GM18505 (cell line): ENCODE data around the gene FAM120B.

Experiments used
- ATAC-seq: cut with Tn5 transposase; IDR thresholded peaks from one replicate; pipeline ENCODE4 v1.9.1; 2021; ENCODE audit not compliant: unreplicated experiment
- POLR2A ChIP-seq: IDR thresholded peaks from 4 replicates; pipeline ENCODE4 v1.6.1; 2011; ENCODE audit warnings: borderline replicate concordance; ENCODE audit not compliant: insufficient read depth, insufficient read length; ENCODE audit errors: extremely low read depth

The FAM120B gene

DNA sequence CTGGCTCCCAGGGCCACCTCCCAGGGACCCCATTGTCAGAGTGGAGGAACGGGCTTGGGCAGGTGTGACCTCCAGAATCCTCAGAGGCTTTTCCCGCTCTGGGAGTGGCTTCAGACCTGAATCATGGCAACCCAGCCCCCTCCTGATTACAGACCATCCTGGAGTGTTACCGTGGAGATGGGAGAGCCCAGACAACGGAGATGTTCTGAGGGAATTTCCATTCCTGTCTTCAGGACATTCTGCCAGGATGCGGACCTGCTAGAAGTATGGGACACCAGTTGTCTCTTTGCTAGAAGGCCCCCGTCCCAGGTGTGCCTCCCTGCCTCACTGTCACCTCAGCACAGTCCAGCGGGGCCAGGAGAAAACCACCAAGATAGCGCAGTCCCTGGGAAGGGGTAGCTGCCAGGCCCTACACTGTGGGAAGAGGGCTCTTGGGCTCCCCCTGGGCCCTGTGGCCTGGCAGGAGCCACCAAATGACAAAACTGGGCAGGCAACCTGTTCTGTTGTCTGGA, 136.6 kb downstream of the FAM120B start:
- ATAC-seq = no peak
- no peak for TF ChIP-seq POLR2A

DNA sequence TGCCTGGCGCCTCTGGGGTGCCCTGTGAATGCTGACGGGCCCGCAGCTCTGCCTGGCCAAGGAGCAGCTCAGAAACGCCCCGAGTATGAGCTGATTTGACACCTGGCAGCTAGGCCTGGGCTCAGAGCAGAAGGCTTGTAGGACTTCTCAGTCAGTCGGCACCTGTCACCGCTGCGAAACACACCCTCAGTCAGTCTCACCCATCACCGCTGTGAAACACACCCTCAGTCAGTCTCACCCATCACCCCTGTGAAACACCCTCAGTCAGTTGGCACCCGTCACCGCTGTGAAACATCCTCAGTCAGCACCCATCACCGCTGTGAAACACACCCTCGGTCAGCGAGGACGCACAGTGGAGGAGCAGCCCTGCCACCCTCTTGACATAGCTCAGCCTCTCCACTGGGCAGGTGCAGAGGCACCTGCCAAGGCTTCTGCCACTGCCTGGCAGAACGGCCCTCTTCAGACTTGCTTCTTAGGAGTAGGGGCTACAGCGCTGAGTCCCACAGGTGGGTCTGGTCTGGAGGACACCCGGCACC, 137.6 kb downstream of the FAM120B start:
- no peak for ATAC-seq
- no peak for TF ChIP-seq POLR2A

DNA sequence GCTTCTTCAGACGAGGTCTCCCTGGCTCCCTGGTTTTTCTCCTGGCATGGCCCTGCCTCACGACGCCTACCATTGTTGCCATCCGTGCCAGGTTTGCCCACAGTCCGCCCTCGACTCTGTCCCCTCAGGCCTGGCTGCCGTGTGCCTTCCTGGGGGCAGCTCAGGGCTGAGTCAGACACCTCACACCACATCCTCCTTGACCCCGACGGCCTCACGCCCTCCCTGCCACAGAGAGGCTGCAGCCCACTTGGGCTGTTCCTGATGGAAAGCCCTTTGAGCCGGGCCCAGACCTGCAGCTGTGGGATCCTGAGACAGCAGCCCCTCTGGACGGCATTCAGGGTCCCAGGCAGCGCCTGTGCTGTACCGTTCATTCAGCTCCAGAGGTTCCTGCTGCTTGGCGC, 138.3 kb downstream of the FAM120B start:
- TF ChIP-seq POLR2A = no peak
- ATAC-seq = no peak

DNA sequence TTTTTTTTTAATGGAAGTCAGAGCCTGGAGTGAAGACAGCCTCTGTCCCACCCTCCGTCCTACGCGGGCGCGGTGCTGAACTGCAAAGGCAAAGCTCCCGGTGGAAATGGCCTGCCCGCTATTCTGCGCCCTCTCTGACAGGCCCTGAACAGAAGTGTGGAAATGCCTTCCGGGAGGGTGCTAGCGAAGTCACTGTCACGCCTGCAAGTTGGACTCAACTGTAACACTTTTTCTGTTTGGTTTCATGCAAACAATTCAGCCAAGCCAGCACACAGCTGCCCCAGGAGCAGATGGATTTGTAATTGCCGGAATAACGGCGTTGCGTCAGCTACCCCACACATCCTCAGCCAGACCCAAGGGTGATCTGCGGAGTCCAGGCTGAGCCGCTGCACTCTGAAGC, 138.9 kb downstream of the FAM120B start:
- TF ChIP-seq POLR2A = no peak
- ATAC-seq = no peak

DNA sequence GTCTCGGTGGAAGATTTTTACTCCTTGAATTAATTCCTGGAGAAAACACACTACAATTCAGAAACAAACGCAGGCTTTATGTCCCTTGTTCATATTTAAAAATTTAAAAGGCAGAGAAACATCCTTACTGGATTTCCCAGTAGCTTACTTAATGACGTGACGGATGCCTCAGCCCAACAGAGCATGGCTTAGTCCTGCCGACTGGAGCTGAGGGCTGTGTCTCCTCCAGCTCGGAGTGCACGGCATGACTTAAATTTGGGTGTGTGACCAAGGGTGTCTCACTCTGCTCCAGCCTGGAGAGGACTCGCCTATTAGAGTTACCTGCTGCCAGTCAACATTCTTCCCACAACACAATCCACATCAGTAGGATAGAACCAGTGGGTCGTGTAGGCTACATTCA, 139.4 kb downstream of the FAM120B start:
- no peak for ATAC-seq
- no peak for TF ChIP-seq POLR2A

DNA sequence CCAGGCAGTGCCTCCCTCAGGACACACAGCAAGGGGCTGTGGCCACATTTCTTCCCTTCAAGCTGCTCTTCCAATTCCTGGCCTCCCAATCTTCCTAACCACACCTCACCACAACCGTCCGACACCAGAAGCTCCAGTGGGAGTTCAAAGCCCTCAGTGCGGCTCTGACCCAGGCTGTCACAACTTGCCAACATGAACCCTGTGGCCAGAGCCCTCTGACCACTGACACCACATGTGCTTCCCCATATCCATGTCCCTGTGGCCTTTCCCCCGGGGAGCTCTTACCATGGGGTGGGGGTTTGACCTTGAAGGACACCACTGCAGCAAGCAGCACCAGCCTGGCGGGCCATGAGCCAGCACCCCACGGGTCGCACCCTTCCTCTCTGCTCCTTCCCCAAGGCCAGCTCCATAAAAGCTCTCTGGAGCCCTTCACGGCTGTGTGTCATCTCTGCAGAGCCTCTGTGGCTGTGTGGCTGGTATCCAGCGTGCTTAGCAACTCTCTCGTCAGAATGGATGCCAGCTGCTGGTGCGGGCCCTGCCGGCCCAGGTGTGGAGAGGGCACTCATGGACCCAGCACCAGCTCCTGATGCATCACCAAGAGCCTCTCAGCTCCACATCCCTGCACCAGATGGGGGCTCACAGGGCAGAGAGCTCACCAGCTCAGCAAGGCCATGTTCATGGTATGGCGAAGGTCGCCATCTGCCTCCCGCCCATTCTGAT, 140.4 kb downstream of the FAM120B start:
- TF ChIP-seq POLR2A = no peak

DNA sequence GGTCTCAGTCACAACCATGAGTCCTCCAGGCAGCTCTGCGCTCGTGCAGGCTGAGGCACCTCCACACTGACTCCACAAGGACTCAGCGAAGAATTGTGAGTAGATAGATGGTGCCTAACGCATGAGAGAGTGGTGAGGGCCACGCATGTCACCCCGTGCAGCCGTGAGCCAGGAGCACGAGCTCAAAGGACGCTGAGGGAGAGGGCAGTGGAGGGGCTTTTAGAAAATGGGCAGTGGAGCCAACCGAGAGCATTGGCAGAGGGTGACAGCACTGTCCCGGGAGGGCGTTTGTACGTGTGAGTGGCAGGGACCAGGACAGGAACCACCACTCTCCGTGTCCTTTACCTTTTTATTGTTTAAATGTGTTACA, 141.0 kb downstream of the FAM120B start:
- TF ChIP-seq POLR2A = no peak
- no peak for ATAC-seq

More for the DNA sequence above, 140.4 kb downstream of the FAM120B start:
- ATAC-seq = no peak

DNA sequence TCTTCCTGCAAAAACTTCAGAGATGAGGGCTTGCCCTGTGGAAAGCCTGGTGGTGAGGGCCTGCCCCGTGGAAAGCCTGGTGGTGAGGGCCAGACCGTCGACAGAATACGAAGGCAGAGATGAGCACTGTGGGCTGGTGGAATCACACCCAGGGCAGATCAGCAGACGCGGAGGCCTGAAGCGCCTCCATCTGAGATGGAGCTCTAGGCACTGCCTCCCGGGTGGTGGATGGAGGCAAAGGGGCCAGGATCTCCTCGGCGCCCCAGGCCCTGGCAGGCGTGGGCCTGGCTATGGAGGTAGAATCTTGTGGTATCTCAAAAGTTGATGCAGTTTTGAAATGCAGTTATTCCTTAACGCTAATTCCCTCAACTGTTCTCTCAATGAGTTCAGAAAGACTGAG, 141.8 kb downstream of the FAM120B start:
- no peak for ATAC-seq
- no peak for TF ChIP-seq POLR2A

DNA sequence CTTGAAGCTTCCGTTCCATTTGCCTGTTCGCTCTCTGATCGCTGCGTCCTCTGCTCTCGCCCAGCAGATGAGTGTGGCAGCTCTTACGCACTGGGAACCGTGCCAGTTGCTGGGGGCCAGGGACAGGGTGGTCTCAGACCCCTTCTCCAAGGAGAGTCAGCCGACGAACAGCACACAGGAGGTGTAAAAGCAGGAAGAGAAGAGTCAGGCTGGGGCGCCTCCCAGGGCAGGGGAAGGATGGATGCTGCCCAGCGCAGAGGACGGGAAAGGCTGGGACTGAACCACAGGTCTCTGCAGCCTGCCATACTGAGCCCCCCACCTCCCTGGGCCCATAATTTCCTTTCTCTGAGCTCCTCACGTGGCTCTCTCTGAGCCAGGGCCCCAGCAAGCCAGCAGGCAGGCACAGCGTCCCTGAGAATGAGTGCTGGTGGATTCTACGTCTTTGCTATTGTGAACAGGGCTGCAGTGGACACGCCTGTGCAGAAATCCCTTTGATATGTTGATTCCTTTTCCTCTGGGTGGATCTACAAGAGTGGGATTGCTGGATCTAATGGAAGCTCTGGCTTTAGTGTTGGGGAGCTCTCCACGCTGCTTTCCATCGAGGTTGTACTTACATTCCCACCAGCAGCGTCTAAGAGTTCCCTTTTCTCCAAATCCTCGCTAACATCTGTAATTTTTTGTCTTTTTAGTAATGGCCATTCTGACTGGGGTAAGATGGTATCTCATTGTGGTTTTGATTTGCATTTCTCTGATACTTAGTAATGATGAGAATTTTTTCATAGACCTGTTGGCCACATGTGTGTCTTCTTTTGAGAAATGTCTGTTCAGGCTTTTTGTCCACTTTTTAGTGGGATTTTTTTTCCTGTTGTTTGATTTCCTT, 142.4 kb downstream of the FAM120B start:
- no peak for TF ChIP-seq POLR2A
- no peak for ATAC-seq

DNA sequence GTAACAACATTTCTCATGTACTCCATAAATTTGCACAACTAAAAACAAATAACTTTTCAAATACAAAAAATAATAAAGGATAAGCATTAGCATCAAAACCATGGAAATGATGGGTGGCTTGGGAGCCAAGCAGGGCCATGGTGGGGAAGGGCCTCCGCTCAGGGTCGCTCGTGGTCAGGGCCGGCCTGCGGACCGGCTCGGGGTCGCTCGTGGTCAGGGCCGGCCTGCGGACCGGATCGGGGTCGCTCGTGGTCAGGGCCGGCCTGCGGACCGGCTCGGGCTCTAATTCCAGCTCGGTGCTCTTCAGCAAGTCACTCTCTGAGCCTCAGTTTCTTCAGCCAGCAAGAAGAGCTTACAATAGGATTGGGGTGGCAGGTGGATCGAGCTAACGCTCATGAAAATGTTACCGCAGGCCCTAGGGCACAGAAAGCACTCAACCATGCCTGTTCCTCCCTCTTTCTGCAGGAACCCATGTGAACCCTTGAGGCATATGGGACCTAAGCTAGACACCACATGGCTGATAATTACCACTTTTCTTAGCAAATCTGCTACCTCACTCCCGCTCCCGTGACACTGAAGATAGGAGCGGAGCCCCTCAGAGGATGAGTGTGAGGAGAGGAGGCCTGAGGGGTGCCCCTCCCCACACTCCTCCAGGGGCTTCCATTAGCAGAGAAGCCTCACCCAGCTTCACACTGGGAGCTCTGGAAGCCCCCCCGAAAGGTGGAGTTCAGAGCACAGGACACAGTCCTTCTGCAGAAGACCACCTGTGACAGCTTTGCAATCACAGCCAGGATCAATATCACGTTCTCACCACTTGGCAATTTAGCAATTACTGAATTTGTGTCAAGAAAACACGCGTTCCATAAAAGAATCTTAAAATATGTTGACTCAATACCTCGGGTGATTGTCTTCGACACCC, 143.5 kb downstream of the FAM120B start:
- ATAC-seq = no peak
- no peak for TF ChIP-seq POLR2A

DNA sequence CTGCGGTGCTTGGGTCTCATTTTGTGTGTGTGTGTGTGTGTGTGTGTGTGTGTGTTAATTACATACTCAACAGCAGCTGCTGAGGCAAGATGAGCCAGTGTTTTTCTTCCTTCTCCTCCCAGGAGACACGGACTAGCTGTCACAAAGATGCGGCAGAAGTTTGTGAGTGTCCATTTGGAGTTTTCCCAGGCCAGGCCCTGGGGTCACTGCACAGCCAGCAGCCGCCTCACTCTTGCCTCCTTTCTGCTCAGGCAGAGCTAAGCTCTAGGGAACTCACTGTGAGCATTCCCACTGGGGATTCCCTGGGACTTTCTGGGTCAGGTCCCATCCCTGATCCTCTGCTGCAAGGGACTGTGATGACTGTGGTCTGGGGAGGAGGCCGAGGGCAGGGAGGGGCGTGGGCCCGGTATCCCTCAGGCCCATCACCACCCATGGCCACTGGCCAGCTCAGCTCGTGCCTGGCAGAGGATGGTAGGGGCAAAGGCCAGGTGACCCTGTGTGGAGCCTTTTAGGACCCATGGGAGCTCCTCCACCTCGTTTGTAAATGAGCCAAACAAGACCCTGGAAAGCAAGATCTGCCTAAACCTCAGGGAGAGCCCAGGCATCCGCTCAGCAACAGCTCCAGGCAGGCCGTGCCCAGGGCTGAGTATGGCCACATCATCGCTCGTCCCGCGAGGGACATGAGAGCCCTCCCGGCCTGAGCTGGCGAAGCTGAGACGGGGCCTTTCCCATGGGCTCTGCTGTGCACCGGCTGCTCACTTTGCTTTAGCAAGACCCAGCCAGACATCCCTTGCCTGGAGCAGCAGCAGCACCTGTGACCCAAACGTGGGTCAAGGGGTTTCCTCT, 144.6 kb downstream of the FAM120B start:
- ATAC-seq = no peak
- no peak for TF ChIP-seq POLR2A

DNA sequence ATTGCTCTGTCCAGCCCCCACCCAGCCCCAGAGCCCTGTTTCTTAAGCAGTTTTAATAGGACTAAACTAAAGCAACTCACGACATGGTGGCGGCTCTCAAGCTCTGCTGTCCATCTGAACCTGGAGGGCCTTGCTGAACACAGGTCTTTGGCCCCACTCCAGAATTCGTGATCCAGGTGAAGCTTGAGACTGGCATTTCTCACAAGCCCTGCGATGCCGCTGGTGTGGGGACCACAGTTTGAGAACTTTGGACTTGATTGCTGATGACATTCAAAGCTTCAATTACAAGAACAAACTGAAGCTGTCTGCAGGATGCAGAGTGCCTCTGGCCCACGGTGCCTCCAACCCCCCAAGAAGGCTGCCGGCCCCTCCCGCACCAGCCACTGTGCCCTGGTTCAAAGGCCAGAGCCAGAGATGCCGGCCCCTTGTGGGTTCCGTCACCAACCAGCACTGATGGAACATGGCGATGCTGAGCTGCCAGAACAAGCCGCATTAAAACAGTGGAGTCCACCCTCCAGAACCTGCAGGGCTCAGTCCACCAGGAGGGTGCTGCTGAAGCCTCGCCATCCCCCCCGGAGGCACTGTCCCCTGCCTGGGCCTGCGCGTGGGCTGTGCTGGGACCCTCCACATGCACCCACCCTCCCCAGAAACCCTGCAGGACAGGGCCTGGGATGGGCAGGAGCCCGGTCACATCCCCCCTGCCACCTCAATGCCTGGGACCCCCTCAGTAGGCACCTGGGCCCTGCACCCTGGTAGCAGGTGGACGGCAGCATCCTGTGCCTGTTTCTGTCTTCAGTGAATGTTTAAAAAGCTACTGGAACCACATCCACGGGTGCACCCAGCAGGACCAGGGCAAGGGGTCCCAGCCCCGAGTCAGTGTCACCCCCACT, 145.4 kb downstream of the FAM120B start:
- ATAC-seq = no peak
- no peak for TF ChIP-seq POLR2A
